Vagina (tissue), 2 donors: Measurements from ENCODE around the gene BUB1B.

Source experiments
- POLR2A ChIP-seq, 2 donors: fragments of 450-650 bp; IDR thresholded peaks; one replicate each; pipeline ENCODE4 v1.6.1; 2017; ENCODE audit warnings: antibody characterized with exemption in 2 of 2, mild to moderate bottlenecking in 2 of 2, moderate library complexity in 2 of 2
- POLR2AphosphoS5 ChIP-seq, 2 donors: sonication (generic); formaldehyde crosslinking; IDR thresholded peaks; one replicate each; pipeline ENCODE4 v1.9.0; 2017; ENCODE audit warnings: antibody characterized with exemption in 2 of 2, mild to moderate bottlenecking in 2 of 2, low read depth in 1 of 2; ENCODE audit not compliant: insufficient read depth in 1 of 2

GRCh38 chr15:40134885-40135284, 26.0 kb upstream of the BUB1B start:
- no peak for TF ChIP-seq POLR2A (IDR thresholded peaks at IDR 0.05)
- no peak for TF ChIP-seq POLR2AphosphoS5 (IDR thresholded peaks at IDR 0.05; ENCODE audit: insufficient read depth in 1 of 2, low read depth in 1 of 2)
